NCI-H774 (cell line): Measurements from ENCODE around the gene CELA2A.
"Not testable (repeated sequence)": the region's sequence is repeated elsewhere in the genome, so short reads cannot be mapped to it uniquely, and the experiment has no call there.

Experiments used
- DNase-seq: peaks from one replicate; lab custom pipeline; 2025; lab: John Stamatoyannopoulos, UW

Gene CELA2A

GRCh38 chr1:15425521-15425920 lies 31.0 kb upstream of the CELA2A start:
- DNase-seq: no peak

GRCh38 chr1:15425958-15426357 lies 30.6 kb upstream of the CELA2A start:
- no peak for DNase-seq

- no peak for DNase-seq
These were observed 29.8 kb upstream of the CELA2A start for GRCh38 chr1:15426492-15427279.

GRCh38 chr1:15427280-15427666 lies 29.3 kb upstream of the CELA2A start:
- DNase-seq: no peak

- DNase-seq: not testable (repeated sequence)
These were observed 28.3 kb upstream of the CELA2A start for GRCh38 chr1:15428252-15428651.

- DNase-seq: no peak
These were observed 27.6 kb upstream of the CELA2A start for GRCh38 chr1:15428815-15429435.

- no peak for DNase-seq
These were observed 26.8 kb upstream of the CELA2A start for GRCh38 chr1:15429701-15430149.

- DNase-seq: no peak
These were observed 25.6 kb upstream of the CELA2A start for GRCh38 chr1:15430787-15431570.

GRCh38 chr1:15431571-15431948 lies 25.0 kb upstream of the CELA2A start:
- DNase-seq: no peak

- DNase-seq: no peak
These were observed 24.2 kb upstream of the CELA2A start for GRCh38 chr1:15432324-15432723.

- no peak for DNase-seq
These were observed 23.1 kb upstream of the CELA2A start for GRCh38 chr1:15433471-15433870.

GRCh38 chr1:15434739-15435138 lies 21.8 kb upstream of the CELA2A start:
- not testable (repeated sequence) for DNase-seq

GRCh38 chr1:15435239-15436077 lies 21.1 kb upstream of the CELA2A start:
- DNase-seq: no peak

- DNase-seq: no peak
These were observed 19.6 kb upstream of the CELA2A start for GRCh38 chr1:15436881-15437442.

GRCh38 chr1:15439325-15439724 lies 17.2 kb upstream of the CELA2A start:
- no peak for DNase-seq

- DNase-seq: no peak
These were observed 16.2 kb upstream of the CELA2A start for GRCh38 chr1:15440357-15440756.

GRCh38 chr1:15441247-15441646 lies 15.3 kb upstream of the CELA2A start:
- DNase-seq: no peak

GRCh38 chr1:15442119-15442518 lies 14.4 kb upstream of the CELA2A start:
- no peak for DNase-seq

GRCh38 chr1:15442759-15443158 lies 13.8 kb upstream of the CELA2A start:
- DNase-seq: no peak

- DNase-seq: no peak
These were observed 13.3 kb upstream of the CELA2A start for GRCh38 chr1:15443281-15443680.
